GM12874 (cell line): ENCODE data around the gene IQSEC3.

Source experiments
- TF ChIP-seq, protein P1 (sequence below): IDR thresholded peaks from 2 replicates; pipeline ENCODE4 v1.5.1; 2011; ENCODE audit warnings: low read depth, mild to moderate bottlenecking, control low read depth, low read length, moderate library complexity; ENCODE audit not compliant: insufficient read depth

The IQSEC3 gene

GRCh38 chr12:114626-115211 lies 48.2 kb downstream of the IQSEC3 start:
- TF ChIP-seq, protein P1, sequence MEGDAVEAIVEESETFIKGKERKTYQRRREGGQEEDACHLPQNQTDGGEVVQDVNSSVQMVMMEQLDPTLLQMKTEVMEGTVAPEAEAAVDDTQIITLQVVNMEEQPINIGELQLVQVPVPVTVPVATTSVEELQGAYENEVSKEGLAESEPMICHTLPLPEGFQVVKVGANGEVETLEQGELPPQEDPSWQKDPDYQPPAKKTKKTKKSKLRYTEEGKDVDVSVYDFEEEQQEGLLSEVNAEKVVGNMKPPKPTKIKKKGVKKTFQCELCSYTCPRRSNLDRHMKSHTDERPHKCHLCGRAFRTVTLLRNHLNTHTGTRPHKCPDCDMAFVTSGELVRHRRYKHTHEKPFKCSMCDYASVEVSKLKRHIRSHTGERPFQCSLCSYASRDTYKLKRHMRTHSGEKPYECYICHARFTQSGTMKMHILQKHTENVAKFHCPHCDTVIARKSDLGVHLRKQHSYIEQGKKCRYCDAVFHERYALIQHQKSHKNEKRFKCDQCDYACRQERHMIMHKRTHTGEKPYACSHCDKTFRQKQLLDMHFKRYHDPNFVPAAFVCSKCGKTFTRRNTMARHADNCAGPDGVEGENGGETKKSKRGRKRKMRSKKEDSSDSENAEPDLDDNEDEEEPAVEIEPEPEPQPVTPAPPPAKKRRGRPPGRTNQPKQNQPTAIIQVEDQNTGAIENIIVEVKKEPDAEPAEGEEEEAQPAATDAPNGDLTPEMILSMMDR, result no peak

- TF ChIP-seq, protein P1, result no peak
These were observed 49.0 kb downstream of the IQSEC3 start for GRCh38 chr12:115518-115917.

GRCh38 chr12:115960-116915 lies 49.7 kb downstream of the IQSEC3 start:
- TF ChIP-seq, protein P1, result no peak

GRCh38 chr12:117311-117710 lies 50.7 kb downstream of the IQSEC3 start:
- TF ChIP-seq, protein P1, result no peak

GRCh38 chr12:117816-118345 lies 51.3 kb downstream of the IQSEC3 start:
- TF ChIP-seq, protein P1, result no peak

- TF ChIP-seq, protein P1, result no peak
These were observed 52.0 kb downstream of the IQSEC3 start for GRCh38 chr12:118591-118990.

DNA sequence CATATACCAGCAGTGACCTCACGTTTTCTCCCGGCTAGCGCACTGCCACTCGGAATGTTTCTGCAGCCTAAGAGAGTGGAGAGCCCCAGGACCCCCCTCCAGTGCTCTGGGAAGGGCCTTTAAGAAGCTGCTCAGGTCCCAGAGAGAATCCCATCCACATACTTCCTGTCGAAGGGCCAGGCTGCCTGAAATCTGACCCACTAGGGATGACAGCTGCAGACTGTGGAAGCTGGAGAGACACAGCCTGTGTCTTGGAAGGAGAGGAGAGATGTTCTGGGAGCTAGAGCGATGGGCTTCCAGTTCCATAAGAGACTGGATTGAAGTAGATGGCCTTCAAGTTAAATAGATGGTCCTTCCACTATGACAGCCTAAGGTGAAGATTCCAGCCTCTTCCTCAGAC lies 54.4 kb downstream of the IQSEC3 start:
- TF ChIP-seq, protein P1, result no peak
